Kidney capillary endothelial cell (primary cell): Measurements from ENCODE around the gene AGO1.
"Not testable (repeated sequence)": the region's sequence is repeated elsewhere in the genome, so short reads cannot be mapped to it uniquely, and the experiment has no call there.

Source experiments
- DNase-seq: peaks from one replicate; pipeline ENCODE4 v3.0.0-alpha.2; 2018; ENCODE audit warnings: low spot score

Gene AGO1

GRCh38 chr1:35869245-35869950, 13.6 kb upstream of the AGO1 start:
- DNase-seq, result not testable (repeated sequence)

- DNase-seq, result no peak
Observed at GRCh38 chr1:35870651-35871309, 12.2 kb upstream of the AGO1 start.

GRCh38 chr1:35873243-35873750, 9.7 kb upstream of the AGO1 start:
- DNase-seq, result no peak

GRCh38 chr1:35874115-35874514, 8.9 kb upstream of the AGO1 start:
- DNase-seq, result not testable (repeated sequence)

GRCh38 chr1:35876988-35877387, 6.0 kb upstream of the AGO1 start:
- no peak for DNase-seq

- no peak for DNase-seq
Observed at GRCh38 chr1:35881850-35882273, 1.1 kb upstream of the AGO1 start.

GRCh38 chr1:35882586-35882944, 444 bp upstream of the AGO1 start:
- DNase-seq, result no peak

GRCh38 chr1:35883635-35884101, 659 bp downstream of the AGO1 start:
- no peak for DNase-seq

- no peak for DNase-seq
Observed at GRCh38 chr1:35884934-35885333, 1.9 kb downstream of the AGO1 start.

- DNase-seq, result no peak
Observed at GRCh38 chr1:35885961-35886558, 3.1 kb downstream of the AGO1 start.

- no peak for DNase-seq
Observed at GRCh38 chr1:35886577-35887431, 3.8 kb downstream of the AGO1 start.

- no peak for DNase-seq
Observed at GRCh38 chr1:35887508-35887907, 4.5 kb downstream of the AGO1 start.

GRCh38 chr1:35888255-35888654, 5.2 kb downstream of the AGO1 start:
- no peak for DNase-seq

GRCh38 chr1:35888981-35889380, 6.0 kb downstream of the AGO1 start:
- not testable (repeated sequence) for DNase-seq

- no peak for DNase-seq
Observed at GRCh38 chr1:35893051-35893879, 10.3 kb downstream of the AGO1 start.

- no peak for DNase-seq
Observed at GRCh38 chr1:35894183-35894582, 11.2 kb downstream of the AGO1 start.

- no peak for DNase-seq
Observed at GRCh38 chr1:35894656-35895055, 11.6 kb downstream of the AGO1 start.

GRCh38 chr1:35899941-35900340, 16.9 kb downstream of the AGO1 start:
- DNase-seq, result no peak

- DNase-seq, result no peak
Observed at GRCh38 chr1:35901235-35901634, 18.2 kb downstream of the AGO1 start.

- DNase-seq, result no peak
Observed at GRCh38 chr1:35902671-35903070, 19.7 kb downstream of the AGO1 start.

GRCh38 chr1:35914717-35915116, 31.7 kb downstream of the AGO1 start:
- no peak for DNase-seq
